Suprapubic skin (tissue), 3 donors: ENCODE results near the gene SCN7A.

Experiments
- EP300 ChIP-seq: sonication (generic); formaldehyde crosslinking; IDR thresholded peaks from one replicate; pipeline ENCODE4 v1.6.1; 2017; ENCODE audit warnings: antibody characterized with exemption
- TF ChIP-seq, protein P1 (sequence below), 2 donors: fragments of 200-600 bp in 1 of 2; fragments of 450-650 bp in 1 of 2; sonication (generic) in 1 of 2; IDR thresholded peaks; one replicate each; pipeline ENCODE4 v1.5.1; 2016 to 2019; ENCODE audit warnings: antibody characterized with exemption in 2 of 2, mild to moderate bottlenecking in 1 of 2, moderate library complexity in 1 of 2

DNA sequence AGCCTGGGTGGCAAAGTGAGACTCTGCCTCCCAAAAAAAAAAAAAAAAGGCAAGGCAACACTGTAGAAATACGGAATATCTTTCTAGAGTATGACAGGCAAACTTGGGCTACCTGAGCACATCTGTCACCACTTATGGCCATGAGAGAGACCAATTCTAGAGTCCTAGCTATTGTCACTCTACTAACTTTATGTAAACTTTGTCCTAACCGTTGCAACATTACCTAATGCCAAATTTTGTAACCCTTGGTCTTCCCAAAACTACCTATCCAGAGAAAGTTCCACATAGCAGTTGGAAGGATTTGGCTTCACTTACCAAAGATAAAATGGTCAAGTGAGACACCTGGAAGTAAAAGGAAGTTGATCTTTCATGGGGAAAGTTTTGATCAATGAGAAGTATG lies 26.6 kb upstream of the SCN7A start:
- TF ChIP-seq, protein P1, sequence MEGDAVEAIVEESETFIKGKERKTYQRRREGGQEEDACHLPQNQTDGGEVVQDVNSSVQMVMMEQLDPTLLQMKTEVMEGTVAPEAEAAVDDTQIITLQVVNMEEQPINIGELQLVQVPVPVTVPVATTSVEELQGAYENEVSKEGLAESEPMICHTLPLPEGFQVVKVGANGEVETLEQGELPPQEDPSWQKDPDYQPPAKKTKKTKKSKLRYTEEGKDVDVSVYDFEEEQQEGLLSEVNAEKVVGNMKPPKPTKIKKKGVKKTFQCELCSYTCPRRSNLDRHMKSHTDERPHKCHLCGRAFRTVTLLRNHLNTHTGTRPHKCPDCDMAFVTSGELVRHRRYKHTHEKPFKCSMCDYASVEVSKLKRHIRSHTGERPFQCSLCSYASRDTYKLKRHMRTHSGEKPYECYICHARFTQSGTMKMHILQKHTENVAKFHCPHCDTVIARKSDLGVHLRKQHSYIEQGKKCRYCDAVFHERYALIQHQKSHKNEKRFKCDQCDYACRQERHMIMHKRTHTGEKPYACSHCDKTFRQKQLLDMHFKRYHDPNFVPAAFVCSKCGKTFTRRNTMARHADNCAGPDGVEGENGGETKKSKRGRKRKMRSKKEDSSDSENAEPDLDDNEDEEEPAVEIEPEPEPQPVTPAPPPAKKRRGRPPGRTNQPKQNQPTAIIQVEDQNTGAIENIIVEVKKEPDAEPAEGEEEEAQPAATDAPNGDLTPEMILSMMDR (IDR thresholded peaks at IDR 0.05), result no peak
- TF ChIP-seq EP300, result no peak
